GM12892 (cell line): ENCODE data around the gene DLEU7.

Source experiments
- POLR2A ChIP-seq: IDR thresholded peaks from 2 replicates; pipeline ENCODE4 v1.6.1; 2011; ENCODE audit warnings: low read depth, low read length, control low read depth
- POLR2AphosphoS5 ChIP-seq: IDR thresholded peaks from 2 replicates; pipeline ENCODE4 v1.6.1; 2011; ENCODE audit warnings: low read depth, low read length, control low read depth
- TAF1 ChIP-seq: IDR thresholded peaks from 2 replicates; pipeline ENCODE4 v1.6.1; 2011; ENCODE audit warnings: low read depth, mild to moderate bottlenecking, control low read depth, low read length, borderline replicate concordance

- TF ChIP-seq POLR2A: no peak
- TF ChIP-seq POLR2AphosphoS5: no peak
- no peak for TF ChIP-seq TAF1
Measured at GRCh38 chr13:50793026-50793425, 50.5 kb downstream of the DLEU7 start.
